Measurements from ENCODE around the gene SIGLEC12. TPM values are rescaled to one million over a fixed set of nuclear protein-coding genes. Genes with fewer than 3 reads are reported as not detected.

SIGLEC12 gene
- total RNA-seq, 4 donors from 2014 or later: 0.11 TPM; not detected in 3

DNA sequence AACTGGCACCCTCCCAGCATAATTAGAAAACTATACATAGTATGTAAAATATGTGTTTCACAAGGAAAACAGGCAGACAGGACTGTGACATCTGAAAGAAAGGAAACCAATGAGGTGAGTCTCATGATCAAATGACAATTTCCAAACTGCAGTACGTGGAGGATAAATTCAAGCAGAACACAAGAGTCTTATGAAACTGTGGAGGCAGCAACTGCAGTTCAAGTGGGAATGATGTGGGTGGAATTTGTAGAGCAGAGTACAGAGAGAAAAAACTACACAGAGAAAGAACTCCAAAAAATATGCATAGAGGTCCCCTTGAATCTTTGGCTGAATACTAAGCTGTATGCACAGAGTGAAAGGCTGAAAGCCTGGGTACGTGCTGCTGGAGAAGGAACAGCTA, 20.2 kb upstream of the SIGLEC12 start:
- DNase-seq: no peak
- Histone ChIP-seq H3K36me3 (no peaks in the 10 kb centered on the region), H3K4me3 (replicated peaks in 1 of 3) (no peak overlapping the region), H3K27me3 (no peaks in the 10 kb centered on the region), H3K4me1 (no peaks in the 10 kb centered on the region), H3K9me3 (no peaks in the 10 kb centered on the region), H3K27ac (no peak overlapping the region)
- TF ChIP-seq CTCF (IDR thresholded peaks at IDR 0.05): no peak
- TF ChIP-seq POLR2A (IDR thresholded peaks at IDR 0.05): no peak
- intact Hi-C loops (cut with DNase I): no loop called here
- 43 to 47% methylated on average over 2 of the region's 2 CpGs for WGBS, 2 donors

DNA sequence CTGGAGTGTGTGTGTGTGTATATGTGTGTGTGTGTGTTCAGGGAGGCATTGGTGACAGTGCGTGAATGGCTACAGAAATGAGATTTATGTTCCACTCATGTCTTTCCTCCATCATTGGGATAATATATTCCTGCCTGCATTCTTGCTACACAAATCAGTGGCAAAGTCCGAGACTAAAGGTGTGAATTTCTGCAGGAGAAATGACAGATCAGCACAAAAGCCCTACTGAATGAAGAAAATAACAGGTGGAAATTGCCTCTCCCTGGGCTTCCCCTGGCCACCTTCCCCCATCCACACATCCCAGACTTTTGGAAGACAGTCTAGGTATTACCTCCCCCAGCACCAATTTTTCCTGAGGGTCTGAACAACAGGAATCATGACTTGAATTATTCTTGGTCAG, 19.8 kb upstream of the SIGLEC12 start:
- H3K27me3 ChIP-seq: no peaks in the 10 kb centered on the region
- 79 to 85% methylated on average over 2 of the region's 2 CpGs for WGBS, 2 donors
- no peak for DNase-seq
- intact Hi-C loops (cut with DNase I): no loop called here
- no peak for TF ChIP-seq CTCF (IDR thresholded peaks at IDR 0.05)
- no peaks in the 10 kb centered on the region for H3K36me3 ChIP-seq
- H3K4me1 ChIP-seq: no peaks in the 10 kb centered on the region
- H3K27ac ChIP-seq: no peak overlapping the region
- no peak overlapping the region for H3K4me3 ChIP-seq (replicated peaks in 1 of 3)
- no peaks in the 10 kb centered on the region for H3K9me3 ChIP-seq

GRCh38 chr19:51520728-51521127, 19.1 kb upstream of the SIGLEC12 start:
- H3K27me3 ChIP-seq: no peaks in the 10 kb centered on the region
- no peaks in the 10 kb centered on the region for H3K36me3 ChIP-seq
- H3K4me3 ChIP-seq (replicated peaks in 1 of 3): no peak overlapping the region
- 40 to 49% methylated on average over 2 of the region's 2 CpGs for WGBS, 2 donors
- H3K4me1 ChIP-seq: no peaks in the 10 kb centered on the region
- intact Hi-C loops (cut with DNase I): no loop called here
- no peak overlapping the region for H3K27ac ChIP-seq
- DNase-seq: no peak
- TF ChIP-seq POLR2A (IDR thresholded peaks at IDR 0.05): no peak
- TF ChIP-seq CTCF (IDR thresholded peaks at IDR 0.05): no peak
- no peaks in the 10 kb centered on the region for H3K9me3 ChIP-seq

DNA sequence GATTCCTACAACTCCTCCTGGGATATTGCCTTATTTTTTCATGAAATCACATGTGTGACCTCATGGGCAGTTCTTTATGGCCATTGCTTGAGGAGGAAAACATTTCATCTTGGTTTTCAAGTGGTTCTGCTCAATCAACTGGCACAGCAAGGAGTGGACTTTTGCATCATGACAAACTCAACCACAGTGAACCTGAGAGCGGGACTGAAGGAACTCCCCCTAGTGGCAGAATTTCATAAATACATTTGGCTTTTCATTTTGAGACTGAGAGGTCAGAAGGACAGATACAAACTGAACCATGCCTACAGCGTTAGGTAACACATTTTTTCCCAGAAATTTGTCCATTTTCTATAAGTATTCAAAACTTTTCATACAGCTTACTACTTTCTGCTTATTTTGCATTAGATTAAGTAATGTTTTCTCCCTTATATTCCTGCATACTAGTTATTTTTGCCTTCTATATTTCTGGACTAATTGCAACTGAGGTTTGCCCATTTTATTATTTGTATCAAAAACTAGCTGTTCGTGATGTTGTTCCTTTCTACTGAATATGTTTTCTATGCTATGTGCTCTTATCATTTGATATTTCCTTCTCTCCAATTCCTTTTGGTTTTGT, 13.4 kb upstream of the SIGLEC12 start:
- H3K27ac ChIP-seq: no peak overlapping the region
- no peak overlapping the region for H3K4me3 ChIP-seq (replicated peaks in 1 of 3)
- WGBS, 2 donors: 16 to 19% methylated on average over 3 of the region's 3 CpGs
- no peaks in the 10 kb centered on the region for H3K9me3 ChIP-seq
- H3K4me1 ChIP-seq: no peaks in the 10 kb centered on the region
- no peaks in the 10 kb centered on the region for H3K36me3 ChIP-seq
- H3K27me3 ChIP-seq: no peaks in the 10 kb centered on the region
- intact Hi-C loops (cut with DNase I): no loop called here
- DNase-seq: peak; percentile 4 to 9
- TF ChIP-seq CTCF (IDR thresholded peaks at IDR 0.05) (peak; percentile 42 to 82 (median 56)), POLR2A (IDR thresholded peaks at IDR 0.05) (no peak)

DNA sequence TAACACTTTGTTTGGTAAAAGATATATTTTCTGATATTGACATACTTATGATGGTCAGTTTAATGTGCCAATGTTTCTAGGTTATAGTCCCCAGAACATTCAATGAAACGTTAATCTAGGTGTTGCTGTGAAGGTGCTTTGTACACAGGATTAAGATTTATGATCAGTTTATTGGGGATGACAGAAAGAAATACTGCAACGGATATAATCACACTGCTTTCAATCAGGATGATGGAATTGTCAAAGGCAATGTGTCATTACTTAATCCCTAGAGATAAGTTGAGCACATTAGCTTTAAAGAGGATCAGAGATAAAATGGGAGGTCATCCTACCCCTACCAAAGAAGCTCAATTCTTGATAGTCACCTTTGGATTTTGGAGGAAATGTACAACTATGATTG, 12.4 kb upstream of the SIGLEC12 start:
- Histone ChIP-seq H3K4me1 (no peaks in the 10 kb centered on the region), H3K9me3 (no peaks in the 10 kb centered on the region), H3K27ac (no peak overlapping the region), H3K4me3 (replicated peaks in 1 of 3) (no peak overlapping the region), H3K36me3 (no peaks in the 10 kb centered on the region), H3K27me3 (no peaks in the 10 kb centered on the region)
- 48% methylated on average over 2 of the region's 2 CpGs for WGBS, 2 donors
- TF ChIP-seq POLR2A (IDR thresholded peaks at IDR 0.05): no peak
- TF ChIP-seq CTCF (IDR thresholded peaks at IDR 0.05): no peak
- DNase-seq: no peak
- intact Hi-C loops (cut with DNase I): no loop called here

Measured in thyroid gland (tissue), 4 donors.